CD4-positive, alpha-beta T cell treated with Interleukin-10 for 1 hour (primary cell): Measurements from ENCODE around the gene PPP4C.

Experiments used
- DNase-seq: peaks from one replicate; pipeline ENCODE4 v3.0.0-alpha.2; 2020

The PPP4C gene

DNA sequence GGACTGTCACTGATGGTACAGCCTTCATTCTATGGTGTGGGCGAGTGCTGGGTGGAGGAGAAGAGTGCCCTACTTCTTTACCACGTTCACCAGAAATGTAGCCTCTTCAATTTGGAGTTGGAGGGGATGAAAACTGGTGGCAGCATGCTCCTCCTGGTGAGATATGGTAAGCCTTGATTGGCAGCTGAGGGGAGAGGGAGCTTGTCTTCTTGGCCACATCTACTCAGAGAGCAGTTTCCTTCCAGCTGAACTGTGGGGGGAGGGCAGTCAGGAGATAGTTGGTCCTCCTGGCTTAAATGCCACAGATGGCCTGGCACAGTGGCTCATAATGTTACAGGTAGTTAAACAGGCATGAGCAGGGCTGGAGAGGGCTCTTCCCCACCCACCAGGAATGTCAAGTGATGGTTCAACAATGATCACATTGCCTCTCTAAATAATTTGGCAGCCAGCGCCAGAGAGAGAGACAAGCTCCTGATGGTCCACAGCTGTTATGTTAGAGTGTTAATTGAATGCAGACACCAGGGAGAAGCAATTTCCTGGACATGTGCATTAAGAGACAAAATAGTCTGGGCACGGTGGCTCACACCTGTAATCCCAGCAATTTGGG, 56.2 kb downstream of the PPP4C start:
- no peak for DNase-seq

DNA sequence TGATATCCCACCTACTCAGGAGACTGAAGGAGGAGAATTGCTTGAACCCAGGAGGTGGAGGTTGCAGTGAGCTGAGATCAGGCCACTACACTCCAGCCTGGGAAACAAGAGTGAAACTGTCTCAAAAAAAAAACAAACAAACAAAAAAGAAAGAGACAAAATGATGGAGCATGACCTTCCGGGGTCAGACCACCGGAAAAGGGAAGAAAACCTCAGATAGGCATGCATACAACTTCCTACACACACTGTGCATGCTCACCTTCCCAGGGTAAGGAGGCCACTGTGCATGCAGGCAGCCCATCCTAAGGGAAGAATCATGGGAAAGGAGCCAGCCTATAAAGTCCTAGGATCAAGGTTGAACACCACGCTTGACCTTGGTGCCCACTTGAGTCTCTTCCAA, 56.8 kb downstream of the PPP4C start:
- no peak for DNase-seq
